Non-pigmented ciliary epithelial cell (primary cell): ENCODE measurements around the gene AGXT.

Experiments
- DNase-seq: peaks from one replicate; pipeline ENCODE4 v3.0.0-alpha.2; 2010; ENCODE audit warnings: low read depth

The AGXT gene

DNA sequence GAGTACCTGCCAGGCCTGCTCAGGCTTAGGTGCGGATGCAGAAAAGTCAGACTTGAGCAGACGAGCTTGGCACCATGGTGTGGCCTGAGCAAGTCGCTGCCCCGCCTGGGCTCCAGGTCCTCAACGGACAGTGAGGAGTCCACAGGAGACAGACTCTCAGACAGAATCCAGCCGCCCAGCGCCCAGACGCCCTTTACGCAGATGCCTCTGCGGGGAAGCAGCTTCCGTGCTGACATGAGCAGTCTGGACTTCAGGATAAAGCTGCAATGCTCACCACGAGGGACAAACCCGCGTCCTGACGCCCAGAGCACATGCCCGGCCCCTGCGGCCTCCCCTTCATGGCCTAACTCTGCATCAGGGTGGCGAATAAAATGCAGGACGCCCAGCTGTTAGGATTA is 30.8 kb downstream of the AGXT start:
- DNase-seq, result no peak

DNA sequence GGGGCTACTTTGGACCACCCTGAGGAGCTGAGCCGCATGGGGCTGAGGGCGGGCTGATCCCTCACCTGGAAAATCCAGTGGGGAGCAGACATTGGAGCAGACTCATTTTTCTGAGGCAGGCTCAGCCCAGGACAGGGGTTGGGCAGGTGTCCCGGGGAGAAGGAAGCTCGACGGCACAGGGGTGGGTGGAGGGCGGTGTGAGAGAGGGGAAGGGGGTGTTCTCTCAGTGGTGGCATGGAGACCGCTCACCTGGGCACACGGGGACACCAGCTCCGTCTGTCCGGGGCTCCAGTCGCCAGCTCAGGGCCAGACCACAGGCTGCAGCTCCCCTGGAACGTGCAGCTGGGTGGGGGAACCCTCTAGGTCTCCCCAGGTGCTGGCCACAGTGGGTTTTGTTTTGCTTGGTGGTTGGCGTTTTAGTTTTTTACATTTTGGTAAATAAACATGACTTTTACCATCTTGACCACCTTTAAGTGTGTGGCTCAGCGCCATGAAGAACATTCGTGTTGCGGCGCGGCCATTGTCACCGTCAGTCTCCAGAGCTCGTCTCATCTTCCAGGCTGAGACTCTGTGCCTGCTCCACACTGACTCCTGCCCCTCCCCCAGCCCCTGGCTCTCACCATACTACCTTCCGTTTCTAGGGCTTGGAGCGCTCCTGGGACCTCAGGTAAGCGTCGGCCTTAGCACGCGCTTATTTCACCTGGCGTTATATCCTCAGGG is 31.7 kb downstream of the AGXT start:
- no peak for DNase-seq

DNA sequence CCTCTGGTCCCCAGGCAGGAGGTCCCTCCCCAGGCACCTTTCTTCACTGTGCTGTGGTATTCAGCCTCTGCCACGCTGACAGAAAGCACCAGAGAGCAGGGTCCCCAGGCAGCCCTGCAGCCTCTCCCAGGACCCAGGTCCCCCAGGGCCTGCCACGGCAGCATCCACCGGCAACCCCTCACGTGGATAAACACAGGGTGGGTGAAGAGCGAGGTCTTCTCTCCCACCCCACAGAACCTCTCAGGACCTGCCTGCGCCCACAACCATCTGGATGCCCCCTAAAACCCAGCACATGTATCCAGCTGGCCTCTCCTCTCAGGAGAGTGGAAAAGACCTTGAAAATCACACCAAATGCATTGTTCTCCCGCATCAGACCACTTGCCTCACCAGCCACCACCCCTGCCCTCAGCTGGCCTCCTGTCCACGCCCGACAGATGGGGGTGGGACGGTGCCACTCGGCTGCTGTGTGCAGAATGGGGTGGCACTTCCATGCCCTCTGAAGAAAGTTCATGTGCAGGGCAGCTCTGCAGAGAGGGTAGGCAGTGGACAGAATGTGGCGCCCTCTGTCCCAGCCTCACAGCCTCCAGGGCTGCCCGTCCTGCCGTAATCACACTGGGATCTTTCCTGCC is 33.5 kb downstream of the AGXT start:
- no peak for DNase-seq

DNA sequence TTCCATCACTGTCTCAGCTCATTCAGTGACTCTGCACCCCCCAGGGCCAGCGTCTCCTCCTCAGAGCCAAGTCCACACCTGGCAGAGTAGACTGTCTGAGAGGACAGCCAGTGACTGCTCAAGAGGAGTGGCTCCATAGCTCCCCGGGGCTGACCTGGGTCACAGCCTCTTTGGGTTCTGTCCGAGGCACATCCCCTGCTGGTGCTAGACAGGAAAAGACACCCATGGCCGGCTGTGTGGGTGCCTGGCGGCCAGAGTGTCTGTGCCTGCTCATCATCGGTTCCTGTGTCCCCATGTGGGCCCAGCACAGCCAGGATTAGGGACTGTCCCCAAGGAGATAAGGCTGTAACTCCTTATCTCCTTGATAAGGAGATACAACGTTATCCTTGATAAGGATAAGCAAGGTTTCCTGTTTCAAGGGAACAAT is 34.0 kb downstream of the AGXT start:
- DNase-seq, result no peak

DNA sequence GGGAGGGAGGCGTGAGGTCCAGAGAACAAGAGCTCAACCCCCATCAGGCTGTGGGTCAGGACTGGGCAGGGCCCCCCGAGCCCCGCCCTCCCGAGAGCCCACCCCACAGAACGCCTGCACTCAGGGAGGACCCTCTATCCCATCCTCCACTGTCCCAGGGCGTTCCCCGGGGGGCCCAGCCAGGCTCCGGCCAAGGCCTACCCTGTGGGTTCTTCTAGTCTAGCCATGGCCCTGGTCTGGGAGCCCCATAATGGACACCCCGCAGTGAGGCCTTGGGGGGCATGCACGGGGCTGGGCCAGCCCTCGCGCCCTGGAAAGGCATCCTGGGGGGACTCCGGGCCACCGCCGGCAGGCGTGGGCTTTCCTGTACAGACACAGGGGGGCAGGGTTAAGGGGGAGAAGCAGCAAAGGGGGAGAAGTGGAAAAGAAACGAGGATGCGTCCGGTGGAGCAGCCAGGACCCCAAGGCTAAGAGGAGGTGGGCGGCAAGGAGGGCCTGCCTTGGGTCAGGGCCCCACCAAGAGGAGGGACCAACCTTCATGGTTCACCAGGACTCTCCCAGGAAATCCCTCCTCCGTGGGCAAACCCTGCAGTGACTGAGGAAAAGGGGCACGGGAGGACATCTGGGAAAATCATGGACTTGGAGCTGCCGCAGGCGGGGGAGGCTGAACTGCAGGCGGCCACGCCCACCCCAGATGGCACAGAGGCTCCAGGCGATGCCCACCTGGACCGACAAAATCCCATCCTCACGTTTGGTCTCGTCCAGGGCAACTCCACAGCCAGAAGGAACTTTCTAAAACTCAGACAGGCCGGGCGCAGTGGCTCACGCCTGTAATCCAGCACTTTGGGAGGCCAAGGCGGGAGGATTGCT is 34.8 kb downstream of the AGXT start:
- no peak for DNase-seq

DNA sequence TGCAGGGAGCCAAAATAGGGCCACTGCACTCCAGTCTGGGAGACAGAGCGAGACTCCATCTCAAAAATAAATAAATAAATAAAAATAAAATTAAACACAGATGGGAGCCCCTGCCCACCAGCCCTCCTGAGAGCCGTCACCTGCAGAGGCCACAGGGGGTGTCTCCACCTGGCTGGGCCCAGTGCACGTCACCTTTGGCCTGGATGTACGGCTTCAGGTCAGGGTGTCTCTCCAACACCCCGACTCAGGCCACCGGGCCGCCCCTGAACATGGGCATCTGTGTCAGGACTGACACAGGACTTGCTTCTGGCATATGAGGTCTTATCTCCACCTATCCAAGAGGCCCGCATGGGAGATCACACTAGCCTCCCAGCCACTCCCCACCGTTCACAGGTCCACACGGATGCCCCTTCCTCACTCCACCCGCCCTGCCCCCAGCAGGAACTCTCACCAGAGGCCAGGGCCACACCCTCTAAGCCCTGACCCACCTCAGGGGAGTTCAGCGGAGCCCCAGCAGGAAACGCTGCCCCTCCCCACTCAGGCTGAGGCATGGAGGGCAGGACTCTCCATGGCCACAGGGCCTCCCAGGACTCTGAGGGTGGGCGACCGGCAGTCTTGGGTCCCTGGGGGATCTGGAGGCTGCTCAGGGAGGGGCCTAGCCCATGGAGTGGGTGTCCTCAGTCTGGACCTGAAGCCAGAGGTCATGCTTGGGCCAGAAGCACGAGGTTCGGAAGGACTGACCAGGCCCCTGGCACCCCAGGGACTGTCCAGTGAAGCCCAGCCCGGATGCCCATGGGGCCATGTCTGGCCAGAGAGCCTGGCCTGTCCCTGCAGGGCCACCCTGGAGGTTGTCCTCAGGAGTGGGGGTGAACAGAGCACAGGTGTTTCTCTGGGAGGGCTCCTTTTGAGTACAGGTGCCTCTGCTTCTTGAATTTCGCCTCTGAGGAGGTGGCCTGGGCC is 35.9 kb downstream of the AGXT start:
- DNase-seq, result no peak

DNA sequence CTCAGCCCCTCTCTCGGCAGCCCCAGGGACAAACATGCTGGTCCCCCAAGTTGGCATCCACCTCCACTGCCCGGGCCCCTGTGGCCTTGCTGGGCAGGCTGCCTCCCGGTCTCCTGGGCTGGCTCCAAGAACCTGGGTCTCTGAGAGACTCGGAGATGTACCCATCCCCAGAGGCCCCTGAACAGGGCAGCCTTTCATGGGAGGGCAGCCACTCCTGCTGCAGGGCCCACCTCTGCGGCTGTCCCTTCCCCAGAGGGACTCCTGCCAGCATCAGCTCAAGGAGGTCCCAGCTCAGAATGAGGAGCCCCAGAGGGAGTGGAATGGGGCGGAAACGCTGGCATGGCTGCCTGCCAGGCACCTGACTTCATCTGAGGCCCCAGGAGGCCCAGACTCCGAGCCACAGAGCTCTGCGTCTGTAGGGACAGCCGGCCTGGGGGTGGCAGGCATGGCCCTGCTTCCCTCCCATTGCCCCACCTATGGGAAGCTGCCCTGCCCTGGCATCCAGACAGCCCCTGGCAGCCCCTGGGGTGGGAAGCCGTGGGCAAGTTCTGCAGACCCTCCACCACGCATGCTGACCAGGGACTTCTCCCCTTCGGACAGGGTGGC is 36.7 kb downstream of the AGXT start:
- DNase-seq, result no peak

DNA sequence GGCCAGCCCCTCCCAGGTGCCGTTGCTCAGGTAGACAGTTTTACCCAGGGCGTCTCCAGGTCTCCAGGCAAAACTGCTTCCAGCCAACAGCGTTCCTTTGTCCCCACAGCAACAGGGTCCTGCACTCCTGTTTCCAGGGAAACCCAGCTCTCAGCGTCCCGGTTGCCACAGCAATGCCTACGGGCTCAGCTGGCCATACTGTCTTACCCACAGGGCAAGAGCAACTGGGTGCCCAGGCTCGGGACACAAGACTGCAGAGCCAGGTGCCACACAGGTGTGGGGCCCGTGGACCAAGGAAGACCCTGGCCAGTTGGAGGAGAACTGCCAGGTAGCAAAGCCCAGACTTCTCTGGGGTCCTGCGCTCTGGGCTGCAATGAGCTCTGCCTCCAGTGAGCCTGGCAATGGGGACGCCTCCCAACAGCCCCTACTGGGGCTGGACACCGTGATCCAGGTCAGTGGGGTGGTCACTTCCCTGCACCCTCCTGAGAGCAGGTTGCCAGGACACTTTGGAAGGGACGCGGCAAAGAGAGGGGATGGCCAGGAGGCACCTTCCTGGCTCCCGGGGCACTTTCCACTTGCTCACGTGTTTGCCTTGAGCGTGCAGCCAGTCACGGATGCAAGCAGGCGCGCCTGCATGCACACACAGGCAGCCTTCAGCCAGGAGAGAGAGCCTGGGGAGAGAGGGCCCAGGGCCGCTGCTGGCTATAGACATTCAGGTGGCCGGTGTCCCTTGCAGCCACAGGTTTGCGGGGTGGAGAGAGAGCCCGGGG is 37.7 kb downstream of the AGXT start, which contains the start of gene CROCC2:
CROCC2 (plus strand) TSS at position 196 of the 770 bp plus-strand sequence; CDS start at position 374, 178 bp downstream.
- DNase-seq, result no peak

DNA sequence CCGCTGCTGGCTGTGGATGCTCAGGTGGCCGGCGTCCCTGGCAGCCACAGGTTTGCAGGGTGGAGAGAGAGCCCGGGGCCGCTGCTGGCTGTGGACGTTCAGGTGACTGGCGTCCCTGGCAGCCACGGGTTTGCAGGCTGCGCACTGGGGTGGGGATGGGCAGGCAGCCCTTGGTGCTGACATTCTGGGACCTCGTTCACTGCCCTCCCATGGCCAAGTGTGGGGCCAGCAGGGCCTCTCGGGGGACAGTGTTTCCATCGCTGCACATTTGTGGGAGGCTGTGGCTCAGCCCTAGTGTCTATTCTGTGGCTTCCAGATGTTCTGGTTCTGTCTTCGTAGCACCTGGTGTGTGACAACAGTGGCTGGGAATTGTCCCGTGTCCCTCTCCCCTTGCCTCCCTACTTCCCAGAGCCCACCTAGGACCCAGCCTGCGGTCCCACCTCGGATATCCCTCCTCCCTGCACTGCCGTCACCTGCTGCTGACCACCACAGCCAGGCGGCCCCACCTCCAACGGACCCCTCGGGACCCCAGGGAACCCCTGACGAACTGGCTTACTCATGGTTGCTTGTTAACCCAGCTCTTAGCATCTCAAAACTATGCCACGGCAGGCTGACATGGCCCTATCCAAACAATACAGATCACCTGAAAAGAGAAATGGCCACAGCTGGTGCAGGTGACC is 38.4 kb downstream of the AGXT start:
- DNase-seq, result no peak

DNA sequence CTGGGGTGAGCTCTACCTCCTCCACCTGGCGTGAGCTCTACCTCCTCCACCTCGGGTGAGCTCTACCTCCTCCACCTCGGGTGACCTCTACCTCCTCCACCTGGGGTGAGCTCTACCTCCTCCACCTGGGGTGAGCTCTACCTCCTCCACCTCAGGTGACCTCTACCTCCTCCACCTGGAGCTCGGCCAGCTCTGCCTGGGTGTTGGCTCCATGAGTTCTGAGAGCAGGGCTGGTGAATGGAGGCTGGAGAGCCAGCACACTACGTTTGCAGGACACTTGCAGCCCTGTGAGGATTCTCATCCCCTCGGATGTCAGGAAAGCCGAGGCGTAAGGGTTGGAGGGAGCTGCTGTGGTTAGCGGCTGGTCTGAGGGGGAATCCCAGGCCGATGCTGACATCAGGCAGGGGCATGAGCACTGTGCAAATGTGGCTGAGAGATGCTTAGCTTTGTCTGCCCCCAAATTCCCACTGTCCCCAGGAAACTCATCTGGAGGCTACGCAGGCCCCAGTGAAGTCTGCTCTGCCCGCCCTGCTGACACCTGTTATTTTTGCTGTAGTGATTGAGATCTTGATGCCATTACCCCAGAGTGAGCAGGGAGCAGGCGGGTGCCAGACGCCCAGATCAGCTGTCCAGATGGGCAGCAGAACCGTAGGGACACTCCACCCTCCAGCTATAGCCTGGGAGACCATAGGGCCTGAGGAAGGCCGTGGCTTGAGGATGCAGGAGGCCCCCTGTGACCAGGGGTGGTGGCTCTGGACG is 40.8 kb downstream of the AGXT start:
- DNase-seq, result no peak

DNA sequence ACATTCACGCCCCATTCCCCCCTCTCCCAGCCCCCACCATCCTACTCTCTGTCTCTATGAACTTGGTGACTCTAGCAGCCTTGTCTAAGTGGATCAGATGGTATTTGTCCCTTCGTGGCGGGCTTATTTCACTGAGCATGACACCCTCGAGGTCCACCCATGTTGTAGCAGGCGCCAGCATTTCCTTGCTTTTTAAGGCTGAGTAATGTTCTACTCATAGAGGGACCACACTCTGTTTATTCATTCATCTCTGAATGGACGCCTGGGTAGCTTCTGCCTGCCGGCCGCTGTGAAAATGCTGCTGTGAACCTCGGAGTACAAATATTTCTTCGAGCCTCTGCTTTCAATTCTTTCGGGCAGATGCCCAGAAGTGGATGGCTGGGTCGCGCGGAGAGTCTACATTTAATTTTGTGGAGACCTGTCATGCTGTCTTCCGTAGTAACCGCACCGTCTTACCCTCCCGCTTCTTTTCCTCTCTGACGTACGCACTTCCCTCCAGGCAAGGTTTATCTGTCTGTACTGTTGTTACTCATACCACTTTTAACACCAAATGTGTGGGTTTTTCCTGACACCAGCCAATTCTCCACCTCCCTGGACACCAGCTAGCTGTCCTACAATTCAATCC is 43.1 kb downstream of the AGXT start:
- DNase-seq, result no peak

DNA sequence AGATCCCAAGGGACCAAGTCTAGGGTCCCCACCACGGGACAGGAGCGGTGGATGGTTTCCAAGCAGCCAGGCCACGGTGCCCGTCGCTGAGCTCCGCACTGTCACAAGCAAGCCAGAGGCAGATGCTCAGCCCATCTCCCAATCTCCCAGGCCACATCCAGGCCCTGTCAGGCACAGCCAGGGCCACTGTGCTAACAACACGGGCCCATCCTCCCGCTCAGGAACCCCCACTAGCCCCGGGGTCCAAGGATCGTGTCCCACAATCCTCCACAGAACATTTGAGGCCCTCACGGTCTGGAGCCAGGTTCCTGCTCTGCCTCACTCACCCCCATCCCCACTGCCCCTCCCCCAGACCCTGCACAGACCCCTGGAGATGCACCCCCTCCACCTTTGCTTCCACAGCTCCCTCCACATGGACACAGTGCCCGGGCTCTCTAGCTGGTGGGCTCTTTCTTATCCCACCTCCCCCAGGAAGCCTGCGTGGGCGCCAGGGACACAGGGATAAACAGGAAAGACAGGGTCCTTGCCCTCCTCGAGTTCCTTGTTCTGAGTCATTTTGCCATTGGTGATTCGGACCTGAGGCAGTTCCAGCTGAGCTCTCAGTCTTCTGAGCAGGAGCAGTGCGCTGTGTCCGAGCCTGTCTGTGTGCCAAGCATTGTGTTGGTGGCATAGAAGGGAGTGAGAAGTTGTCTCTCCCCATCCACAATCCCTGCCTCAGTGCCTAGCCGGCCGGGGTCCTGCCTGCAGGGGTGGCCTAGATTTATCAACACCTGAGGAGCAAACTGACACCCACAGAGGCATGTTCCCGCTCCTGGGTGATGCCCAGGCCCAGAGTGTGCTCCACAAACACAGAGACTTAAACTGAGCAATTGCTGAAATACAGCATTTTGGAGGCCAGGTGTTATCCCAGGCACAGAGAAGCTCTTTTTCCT is 44.5 kb downstream of the AGXT start:
- no peak for DNase-seq

DNA sequence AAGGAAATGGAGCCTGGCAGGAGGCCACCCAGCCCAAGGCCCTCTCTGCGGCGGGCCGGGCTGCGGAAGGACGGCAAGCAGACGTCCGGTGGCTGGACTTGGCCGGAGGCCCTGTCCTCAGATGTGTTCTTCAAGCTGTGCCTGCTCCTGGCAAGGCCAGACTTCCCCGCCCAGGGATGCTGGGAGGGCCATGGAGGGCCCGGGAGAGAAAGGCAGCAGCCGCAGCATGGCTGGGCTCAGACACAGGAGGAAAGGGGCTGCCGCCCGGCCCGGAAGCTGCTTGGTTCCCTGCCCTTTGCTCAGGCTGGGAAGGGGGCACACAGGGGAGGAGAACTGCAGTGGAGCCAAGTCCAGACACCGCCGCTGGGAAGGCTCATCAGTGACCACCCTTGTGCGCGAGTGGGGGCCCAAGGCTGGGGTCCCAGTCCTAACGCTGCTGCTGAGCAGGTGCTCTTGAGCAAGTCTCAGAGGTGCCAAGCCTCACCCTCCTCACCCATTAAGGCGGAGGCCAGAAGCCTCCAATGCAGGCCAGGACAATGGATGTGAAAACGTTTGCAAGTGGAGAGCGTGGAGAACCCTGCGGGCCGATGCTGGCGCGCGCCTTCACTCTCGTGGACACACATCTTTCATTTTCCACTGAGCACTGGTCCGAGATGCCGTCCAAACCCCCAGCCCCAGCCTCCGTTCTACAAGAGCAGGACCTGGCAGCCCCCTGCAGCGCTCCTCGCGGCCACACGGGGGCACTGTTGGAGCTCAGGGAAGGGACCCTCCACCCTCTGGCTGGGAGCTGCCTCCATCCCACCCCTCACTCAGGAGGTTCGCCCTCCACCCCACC is 45.4 kb downstream of the AGXT start:
- no peak for DNase-seq

DNA sequence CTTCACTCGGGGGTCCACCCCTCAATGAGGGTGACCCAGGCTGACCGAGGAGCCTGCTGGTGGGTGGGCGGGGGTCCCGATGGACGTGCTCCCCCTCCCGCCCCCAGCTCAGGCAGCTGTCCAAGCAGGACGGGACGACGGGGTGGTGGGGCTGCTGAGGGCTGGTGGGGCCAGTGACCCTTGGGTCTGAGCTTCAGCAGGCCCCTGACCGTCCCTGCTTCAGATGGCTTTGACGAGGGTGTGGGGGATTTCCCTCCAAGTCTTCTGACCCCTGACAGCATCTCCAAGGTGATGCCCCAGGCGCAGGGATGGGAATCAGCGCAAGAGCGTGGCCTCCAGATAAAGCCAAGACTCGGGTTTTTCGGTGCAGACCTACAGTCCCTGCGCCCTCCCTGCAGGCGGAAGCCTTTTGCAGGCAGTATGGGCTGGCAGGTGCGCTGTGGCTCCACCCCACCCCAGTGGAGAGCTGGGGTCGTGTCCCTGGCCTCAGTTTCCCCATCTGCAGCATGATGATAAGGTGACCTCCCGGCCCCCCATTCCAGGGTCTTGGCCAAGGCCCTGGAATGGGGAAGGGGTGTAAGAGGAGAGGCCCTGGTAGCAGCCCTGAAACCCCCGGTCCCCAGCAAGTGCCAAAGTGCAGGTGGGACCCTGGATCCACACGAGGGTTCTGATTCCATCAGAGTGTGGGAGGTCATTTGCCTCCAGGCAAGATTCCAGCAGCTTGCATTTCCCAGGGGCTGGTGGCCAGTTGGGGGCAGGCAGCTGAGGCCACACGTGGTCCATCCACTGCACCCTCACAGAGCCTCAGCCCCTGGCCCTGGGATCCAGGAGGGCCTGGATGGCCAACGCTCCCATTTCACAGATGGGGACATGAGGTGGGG is 46.3 kb downstream of the AGXT start:
- DNase-seq, result no peak

DNA sequence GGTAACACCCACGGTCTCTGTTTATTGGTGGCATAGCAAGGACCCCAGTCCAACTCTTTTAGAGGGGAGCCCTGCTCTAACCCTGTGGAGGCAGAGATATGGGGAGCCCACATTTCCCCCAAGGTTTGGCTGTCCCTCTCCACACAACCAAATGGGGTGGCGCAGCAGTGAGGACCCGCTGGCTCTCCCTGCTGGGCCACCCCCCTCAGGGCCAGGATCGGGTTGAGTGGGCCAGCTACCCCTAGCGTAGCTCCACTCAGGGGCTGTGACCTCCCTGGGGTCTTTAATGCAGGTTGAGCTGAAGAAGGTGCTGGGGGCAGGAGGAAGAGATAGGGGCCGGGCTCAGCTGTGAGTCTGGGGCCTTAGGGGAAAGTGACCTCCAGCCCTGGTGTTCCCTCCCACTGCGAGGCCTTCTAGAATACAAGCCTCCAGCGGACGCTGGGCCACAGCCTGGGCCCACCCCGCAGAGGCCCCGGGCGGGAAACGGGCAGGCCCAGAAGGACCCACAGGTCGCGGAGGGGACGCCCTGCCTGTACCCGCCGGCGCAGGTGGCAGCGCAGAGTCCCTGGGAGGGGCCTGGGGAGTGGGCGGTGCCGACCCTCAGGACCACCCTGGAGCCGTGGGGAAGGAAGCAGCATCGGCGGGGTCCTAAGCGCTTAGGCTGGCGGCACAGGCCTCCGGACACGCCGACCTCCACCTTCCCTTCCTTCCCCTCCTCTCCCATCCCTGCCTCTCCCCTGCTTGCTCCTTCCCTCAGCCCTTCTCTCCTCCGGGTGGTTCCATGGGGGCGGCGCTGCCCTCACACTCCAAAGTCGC is 47.1 kb downstream of the AGXT start:
- no peak for DNase-seq
